ENCODE data around the gene PCNX4.

GRCh38 chr14:60087668-60088067, 4.1 kb upstream of the PCNX4 start:
- no peak for TF ChIP-seq POLR2AphosphoS5 (IDR thresholded peaks at IDR 0.05; ENCODE audit: low read depth, low read length)
- TF ChIP-seq TAF1 (IDR thresholded peaks at IDR 0.05; ENCODE audit: borderline replicate concordance, insufficient read depth, low read length): no peak
- TF ChIP-seq SIN3A (IDR thresholded peaks at IDR 0.05; ENCODE audit: borderline replicate concordance, insufficient read depth, low read length): no peak
- no peak for TF ChIP-seq REST (IDR thresholded peaks at IDR 0.05; ENCODE audit: insufficient read depth in 1 of 2, low read depth in 2 of 2, low read length in 2 of 2)
- TF ChIP-seq FOXP2 (optimal IDR thresholded peaks at IDR 0.05; ENCODE audit: borderline replicate concordance, extremely low read depth, extremely low read length, insufficient read depth): no peak

Measured in PFSK-1 (cell line).